CD4-positive, alpha-beta T cell treated with Interleukin-10 for 1 hour (primary cell): ENCODE data around the gene SMARCAL1.

Source experiments
- DNase-seq: peaks from one replicate; pipeline ENCODE4 v3.0.0-alpha.2; 2020

Gene SMARCAL1

DNA sequence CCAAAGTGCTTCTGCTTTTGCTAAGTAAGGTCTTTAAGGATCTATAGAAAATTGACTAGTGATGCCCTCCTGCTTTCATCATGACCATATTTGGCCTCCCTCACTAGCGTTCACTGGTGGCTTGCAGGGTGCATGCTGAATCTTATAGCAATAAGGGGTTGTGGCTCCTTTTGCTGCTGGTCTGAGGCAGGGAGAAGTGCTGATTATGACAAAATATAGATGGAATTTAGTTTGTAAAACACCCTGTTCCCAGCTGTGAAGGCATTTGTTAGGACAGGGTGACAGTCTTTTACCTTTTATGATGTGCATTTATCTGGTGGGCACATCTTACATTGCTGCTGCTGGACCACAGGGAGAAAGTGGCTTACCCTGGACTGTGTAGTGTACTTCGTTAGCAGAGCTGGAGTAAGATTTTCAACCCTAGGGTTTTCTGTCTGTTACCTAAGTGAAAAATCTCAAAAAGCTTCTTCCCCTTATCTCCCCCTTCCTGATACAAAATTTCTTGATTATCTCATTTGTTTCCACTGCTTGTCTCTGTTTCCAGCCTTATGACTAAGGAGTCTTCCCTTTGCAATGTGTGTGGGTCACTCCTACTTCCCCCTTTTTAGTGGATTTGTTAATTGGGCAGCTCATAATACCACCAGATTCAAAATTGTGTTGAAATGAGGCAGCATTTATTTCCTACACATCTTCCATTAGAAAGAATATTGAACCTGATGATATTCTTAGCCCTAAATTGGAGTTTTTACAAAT is 65.2 kb downstream of the SMARCAL1 start:
- DNase-seq: no peak

DNA sequence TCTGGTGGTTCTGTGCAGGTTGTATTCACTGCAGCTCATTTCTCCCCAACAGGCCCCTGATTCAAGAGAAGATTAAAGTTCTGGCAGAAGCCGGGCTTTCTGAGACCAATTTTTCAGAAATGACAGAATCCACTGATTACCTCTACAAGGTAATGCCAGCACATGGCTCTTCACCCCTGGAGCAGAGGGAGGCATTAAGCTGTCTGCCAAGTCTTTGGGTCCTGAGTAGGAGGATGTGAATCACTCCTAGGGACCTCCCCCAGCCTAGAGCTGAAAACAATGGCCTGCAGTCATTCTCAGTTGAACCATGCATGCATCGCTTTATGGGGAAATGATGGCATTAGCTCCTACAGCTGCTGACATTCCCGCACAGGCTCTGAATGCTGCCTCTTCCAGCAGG is 65.9 kb downstream of the SMARCAL1 start:
- no peak for DNase-seq

DNA sequence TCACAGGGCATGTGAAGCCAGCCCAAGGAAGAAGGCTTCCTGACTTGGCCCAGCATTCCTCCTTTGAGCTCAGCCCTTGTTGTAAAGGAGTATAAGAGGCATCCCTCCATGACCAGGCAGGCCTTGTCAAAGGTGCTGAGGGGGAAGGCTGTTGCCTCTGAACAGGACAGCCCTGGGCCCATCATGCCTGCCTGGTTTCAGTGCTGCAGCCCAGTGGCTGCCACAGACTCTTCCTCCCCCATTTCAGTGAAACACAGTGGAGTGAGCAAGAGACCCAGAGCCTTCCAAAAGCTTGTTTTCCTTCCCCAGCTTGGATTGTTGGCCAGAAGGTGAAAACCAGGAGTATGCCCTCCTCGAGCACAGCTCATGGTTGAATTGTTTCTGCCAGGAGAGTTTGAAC is 66.5 kb downstream of the SMARCAL1 start:
- no peak for DNase-seq

DNA sequence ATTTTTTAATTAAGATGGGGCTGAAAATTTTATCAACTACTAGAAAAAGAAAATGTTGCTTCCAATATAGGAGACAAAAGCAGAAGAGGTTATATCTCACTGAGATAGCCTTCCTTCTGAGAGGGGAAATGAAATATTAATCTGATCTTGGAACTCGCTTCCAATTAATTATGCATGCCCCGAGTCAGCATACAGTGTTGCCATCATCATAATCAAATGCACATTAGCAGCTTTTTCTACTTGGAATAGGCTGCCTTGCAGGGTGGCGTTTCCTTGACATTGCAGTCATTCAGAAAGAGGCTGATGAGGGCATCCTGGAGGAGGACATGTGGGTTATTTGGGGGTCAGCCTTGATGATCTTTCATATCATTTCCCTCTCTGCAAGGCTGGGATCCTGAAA is 67.9 kb downstream of the SMARCAL1 start:
- no peak for DNase-seq

DNA sequence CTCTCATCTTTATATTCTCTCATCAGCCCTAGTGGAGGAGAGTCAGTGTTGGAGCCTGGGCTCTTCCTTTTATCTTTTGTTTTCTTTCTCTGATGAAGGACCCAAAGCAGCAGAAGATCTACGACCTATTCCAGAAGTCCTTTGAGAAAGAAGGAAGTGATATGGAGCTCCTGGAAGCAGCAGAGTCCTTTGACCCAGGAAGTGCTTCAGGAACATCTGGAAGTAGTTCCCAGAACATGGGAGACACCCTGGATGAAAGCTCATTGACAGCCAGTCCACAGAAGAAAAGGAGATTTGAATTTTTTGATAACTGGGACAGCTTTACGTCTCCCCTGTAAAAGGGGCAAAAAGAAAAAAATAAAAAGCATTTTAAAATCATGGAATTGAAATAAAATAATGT is 70.4 kb downstream of the SMARCAL1 start:
- no peak for DNase-seq

DNA sequence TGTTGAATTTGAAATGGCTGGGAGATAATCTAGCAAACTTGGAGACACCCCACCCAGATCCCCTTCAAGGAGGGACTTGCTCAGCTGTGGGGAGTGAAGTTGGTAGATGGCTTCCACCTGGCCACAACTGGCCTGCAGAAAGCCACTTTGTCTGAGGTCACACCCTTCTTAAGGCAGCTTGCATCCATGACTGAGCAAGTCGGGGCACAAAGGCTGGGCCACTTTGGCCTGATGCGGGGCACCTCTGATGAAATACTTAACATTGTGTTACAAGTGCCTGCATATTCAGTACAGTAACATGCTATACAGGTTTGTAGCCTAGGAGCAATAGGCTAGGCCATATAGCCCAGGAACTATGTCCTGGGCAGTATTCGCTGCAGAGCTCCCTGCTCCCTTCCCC is 73.0 kb downstream of the SMARCAL1 start:
- DNase-seq: no peak

DNA sequence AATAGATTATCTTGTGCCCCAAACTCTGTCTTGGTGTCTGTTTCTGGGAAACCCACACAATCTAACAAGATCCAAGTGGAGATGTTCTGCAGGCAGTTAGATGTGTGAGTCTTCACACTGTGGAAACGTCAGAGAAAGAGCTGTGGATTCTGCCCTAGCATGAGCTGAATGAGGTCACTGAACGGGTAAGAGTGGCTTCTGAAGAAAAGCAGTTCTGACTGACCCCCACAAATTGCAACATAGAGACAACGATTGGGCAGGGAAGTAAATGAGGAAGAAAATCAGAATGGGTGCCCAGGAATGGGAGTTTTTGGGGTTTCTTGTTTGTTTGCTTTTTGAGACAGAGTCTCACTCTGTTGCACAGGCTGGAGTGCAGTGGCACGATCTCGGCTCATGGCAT is 73.5 kb downstream of the SMARCAL1 start:
- DNase-seq: no peak

DNA sequence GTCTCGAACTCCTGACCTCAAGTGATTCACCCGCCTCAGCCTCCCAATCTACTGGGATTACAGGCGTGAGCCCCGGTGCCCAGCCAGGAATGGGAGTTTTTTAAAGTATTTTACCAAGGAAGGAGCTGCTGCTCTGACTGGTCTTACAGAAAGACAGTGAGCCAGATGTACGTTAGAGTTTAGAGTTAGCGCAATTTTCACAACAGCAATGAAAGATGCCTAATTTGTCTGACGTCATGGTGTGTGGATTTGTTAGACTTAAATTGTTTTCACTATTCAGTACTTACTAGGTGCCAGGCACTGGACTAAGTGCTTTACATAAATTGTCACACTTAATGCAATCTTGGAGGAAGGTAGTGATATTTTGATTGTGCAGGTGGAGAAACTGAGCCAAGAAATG is 74.0 kb downstream of the SMARCAL1 start:
- DNase-seq: no peak

DNA sequence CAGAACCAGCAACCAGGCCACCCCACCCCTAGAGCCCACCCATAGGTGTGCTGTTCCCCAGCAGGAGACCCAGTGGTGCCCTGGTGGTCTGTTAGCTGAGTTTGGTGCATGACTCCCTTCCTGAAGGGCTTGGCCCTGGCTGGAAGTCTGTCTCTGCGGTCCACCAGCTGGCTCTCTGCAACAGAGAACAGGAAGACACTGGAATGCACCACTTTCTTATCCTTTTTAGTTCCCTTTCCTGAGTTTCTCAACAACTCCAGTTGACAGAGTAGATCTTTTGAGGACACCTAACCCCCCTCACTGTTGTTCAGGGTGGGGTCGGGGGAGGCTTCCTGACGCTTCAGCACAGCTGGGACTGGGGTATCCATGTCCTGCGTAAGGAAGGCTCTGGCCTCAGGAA is 74.4 kb downstream of the SMARCAL1 start:
- no peak for DNase-seq

DNA sequence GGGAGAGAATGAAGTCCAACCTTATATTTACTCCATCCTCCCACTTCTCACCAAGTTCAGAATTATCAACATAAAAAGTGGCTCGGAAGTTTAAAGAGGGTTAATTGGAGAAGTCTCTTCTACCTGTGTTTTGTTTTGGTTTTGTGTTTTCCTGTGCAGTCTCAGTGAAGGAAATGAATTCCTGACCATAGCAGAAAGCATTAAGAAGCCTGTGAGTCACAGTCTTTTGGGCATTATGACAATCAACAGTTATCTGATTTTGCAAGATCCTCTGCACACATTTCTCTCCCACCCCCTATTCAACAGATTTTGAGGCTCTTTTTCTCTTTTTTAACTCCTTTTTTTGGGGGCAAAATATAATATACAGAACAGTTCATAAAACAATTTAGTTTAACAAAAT is 77.8 kb downstream of the SMARCAL1 start:
- no peak for DNase-seq

DNA sequence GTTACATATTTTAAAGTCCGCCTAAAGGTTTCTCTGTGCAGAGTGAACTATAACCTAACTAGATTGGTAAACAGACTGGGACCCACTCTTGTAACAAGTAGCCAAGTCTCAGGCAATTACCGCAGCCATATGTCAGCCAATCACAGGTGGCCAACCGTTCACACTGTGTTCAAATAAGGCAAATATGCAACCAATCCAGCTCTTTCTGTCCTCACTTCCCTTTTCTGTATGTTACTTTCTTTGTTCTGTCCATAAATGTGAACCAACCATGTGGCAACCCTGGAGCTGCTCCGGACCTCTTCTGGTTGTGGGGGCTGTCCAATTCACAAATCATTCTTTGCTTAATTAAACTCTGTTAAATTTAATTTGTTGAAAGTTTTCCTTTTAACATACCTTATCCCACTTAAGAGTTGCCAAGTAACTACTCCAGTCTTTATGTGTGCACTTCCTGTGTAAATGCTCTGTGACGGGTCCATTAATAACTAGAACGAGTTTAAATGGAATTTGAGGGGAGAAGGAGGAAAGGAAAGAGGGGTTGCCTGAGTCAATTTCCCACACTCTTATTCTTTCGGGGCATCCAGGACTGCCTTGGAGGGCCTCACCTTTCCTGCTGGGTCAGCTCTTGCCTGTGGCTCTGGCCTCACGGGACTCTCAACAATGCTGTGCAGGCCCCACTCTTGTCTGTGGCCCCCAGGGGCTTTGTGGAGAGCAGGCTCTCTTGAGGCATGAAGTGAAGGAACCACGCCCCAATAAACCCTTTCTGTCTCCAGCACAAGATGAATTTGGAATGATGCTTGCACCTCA is 79.7 kb downstream of the SMARCAL1 start:
- no peak for DNase-seq

DNA sequence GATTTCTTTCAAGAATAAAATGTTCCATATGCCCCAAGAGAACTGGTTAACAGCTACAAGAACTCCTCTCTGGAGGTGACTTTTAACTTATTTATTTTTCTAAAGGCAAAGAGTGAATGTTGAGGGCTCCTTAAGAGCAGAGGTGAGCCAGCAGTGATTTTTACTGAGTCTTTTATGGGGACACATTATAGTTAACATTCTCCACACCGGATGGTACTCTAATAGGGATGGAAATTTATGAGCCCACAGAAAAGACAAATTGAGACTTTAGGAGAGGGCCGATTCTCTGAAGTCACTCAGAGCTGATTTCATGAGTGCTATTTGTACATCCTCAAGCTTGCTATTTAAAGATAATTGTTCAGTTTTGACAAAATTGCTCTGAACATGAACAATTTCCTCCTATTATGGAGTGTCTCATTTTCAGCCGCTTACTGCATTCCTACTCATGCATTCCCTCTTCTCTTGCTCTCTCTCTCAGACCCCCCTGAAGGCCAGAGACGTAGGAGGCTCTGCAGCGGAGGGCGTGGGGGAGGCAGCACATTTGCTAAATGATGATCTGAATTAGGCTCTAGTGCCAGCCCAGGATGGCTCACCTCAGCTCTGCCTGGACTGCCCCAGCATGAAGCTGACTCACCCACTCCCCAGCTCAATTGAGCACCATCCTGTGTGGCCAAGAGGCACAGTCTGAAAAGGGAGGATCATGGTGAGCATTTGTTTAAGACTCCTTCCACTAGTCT is 80.5 kb downstream of the SMARCAL1 start:
- DNase-seq: no peak

DNA sequence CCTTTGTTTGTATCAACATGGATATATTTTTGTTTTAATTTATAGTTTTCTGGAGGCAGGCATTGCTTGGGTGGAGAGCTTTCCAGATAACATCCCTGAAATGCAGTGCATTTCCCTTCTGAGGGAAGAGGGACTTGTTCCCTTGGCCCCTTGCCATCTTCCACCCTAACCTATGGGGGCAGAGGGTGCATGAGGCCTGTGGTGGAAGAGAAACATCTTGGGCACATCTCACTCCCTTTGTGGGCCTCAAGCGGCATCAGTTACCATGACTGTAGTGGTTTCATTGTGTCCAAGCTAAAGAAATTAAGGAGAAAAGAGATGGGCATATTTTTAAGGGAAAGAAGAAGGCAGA is 81.0 kb downstream of the SMARCAL1 start:
- no peak for DNase-seq

DNA sequence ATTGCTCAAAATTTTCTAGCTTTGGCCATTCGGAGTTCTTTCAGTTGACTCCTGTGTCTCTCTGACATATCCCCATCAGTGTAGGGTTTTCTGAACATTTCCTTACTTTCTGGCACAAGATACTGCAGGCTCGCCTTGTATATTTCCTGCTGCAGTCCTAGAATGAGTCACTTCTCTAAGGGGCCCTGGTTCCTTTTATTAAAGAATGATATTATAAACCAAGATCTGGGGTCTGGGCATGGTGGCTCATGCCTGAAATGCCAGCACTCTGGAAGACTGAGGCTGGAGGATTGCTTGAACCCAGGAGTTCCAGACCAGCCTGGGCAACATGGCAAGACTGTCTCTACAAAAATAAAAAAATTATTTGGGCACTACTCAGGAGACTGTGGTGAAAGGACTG is 83.4 kb downstream of the SMARCAL1 start:
- no peak for DNase-seq

DNA sequence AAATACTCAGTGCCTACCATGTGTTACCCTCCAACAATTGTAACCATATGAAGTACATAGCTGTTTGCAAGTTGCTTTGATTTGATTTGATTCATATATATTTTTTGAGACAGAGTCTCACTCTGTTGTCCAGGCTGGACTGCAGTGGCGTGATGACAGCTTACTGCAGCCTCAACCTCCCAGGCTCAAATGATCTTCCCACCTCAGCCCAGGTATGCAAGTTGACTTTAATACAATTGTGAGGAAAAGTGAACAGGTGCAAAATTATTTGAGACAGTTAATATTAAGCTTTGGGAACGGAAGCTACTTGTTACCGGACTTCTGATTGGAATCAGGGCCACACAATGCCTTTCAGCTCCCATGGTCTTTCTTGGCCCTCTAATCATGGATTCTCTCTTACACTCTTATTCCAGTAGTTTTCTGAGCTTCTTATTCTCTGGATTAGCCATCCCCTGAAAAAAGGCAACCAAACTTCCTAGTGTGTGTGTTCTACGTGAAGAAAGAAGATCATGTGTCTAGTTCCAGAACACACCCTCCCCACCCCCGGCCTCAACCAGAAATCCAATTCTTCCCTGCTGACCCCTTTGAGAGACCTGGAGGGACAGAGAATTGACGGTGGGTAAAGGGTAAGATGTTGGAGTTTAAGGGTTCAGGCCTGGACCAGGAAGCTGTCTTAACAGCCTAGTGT is 85.2 kb downstream of the SMARCAL1 start:
- no peak for DNase-seq

DNA sequence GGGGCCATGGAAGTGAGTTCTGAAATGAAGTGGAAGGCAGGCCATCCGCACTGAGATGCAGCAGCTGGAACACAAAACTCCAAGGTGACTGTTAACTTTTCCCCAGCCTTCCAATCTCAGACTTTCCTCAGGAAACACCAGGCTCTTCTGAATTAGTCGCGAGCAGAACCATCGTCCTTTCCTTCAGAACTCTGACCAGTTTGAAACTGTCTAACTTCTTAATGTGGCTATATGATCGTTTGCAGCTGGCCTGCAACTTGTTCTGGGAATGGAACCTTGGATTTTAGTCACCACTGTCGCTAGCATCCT is 85.7 kb downstream of the SMARCAL1 start:
- no peak for DNase-seq

DNA sequence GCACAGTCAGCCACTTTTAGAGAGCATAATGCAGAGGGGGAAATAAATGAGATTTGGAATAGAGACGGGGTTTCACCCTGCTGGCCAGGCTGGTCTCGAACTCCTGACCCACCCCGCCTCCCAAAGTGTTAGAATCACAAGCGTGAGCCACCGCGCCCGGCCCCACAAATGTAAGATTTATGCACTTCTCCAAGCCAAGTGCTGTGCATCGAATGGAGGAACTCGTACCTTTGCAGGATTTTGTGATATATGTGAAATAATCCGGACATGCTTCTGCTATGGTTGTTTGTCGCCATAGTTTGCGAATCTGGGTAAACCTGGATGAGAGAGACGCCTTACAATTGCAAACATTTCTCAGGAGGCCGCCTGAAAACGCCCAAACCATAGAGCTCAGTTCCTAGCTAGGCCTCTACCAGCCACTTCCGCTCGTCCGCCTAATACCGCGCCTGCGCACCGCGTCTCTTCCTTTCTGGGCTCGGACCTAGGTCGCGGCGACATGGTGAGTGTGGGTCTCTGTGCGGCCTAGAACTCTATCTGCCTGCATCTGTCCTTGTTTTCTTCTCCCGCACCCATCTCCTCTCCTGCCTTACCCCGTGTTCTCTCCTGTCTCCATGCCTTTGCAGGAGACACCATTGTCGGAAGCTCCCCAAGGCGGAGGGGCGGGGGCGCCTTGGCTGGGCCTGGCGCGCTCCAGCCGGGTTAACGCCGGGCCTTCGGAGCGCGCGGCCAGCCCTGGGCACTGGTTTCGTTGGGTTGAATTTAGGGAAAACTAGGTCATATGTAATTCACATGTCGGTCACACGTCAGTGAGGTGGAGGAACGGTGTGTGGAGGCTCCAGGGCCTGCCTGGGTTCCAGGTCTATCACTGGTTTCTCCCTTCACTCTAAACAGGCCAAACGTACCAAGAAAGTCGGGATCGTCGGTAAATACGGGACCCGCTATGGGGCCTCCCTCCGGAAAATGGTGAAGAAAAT is 86.4 kb downstream of the SMARCAL1 start, which contains the start of gene RPL37A:
Gene RPL37A, plus strand, starts transcription at position 466 of the 974 bp plus-strand sequence. Its CDS starts 31 bp downstream, at position 497.
- DNase-seq: peak; percentile 93

DNA sequence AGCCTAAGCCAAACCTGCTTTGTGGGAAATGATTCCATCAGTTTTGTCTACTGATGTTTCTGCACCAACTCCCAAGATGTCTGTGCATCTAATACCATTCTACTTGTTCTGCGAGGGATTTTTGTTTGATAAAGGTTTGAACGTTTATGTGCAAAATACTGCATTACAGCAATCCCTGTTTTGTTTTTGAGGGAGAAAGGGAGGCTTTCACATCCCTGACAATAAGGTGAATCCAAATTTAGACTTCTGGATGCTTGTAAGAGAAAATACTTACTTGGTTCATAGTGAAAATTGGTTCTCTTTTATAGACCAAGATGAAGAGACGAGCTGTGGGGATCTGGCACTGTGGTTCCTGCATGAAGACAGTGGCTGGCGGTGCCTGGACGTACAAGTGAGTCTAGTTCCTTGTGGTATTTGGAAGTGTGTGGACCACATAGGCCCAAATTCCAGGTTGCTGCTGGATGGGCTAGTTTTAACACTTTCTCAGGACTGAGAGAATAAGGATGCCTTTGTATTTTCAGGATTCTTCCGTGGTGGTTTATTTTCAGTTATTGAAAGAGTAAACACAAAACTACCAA is 87.4 kb downstream of the SMARCAL1 start:
- DNase-seq: no peak

DNA sequence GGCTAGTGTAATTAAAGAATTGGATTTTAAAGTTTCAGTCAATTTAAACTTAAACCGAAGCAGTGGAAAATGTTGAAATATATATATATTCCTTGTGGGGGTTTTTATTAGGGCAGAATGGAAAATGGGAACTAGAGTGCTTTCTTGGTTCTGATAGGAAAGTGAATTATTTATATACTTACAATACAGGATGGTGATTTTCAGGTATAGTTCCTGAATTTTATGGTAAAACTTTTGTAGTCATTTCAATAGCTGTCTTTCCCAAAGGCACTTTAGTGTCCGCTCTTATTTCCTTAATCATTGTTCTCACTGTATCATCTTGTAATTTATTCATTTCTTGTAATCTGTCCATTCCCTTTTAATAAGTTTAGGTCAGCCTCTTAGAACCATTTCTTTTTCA is 88.3 kb downstream of the SMARCAL1 start:
- DNase-seq: no peak

DNA sequence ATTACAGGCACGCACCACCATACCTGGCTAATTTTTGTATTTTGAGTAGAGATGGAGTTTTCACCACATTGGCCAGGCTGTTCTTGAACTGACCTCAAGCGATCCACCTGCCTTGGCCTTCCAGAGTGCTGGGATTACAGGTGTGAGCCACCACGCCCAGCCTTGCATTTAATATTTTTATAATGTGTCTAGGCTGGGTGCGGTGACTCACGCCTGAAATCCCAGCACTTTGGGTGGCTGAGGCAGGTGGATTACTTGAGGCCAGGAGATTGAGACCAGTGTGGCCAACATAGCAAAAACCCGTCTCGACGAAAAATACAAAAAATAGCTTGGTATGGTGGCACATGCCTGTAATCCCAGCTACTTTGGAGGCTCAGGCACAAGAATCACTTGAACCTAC is 89.6 kb downstream of the SMARCAL1 start:
- DNase-seq: no peak

DNA sequence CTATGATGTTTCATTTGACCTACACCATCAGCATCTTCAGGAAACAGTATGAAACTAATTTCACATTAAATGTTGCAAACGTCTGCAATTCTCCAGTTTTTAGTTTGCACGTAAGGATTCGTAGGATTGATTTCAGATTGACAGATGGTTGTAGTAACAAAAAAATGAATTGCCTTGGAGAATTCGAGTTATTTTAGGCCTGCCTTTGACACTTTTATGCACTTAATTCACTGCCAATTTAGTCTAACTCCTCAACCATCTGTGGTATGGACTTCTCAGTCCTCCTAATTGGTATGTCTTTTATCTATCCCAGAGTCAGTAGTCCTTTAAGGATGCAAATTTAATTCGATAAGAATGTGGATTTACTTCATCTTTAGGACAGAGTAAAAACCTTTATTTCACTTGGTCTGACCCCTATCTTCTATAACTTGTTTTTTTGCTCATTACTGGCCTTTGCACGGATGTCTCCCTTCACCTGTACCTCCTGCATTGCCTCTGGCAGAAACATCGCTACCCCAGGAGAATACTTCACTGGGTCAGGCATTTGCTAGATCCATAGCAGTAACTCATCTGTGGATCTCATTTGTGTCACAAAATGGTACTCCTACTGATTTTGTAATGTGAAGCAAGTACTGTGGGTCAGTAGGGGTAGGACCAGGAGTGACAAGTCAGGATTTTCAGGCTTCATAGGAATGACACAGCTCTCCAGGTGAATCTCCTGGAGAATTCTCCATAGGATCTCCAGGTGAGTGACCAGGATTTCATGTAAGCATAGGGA is 90.3 kb downstream of the SMARCAL1 start:
- no peak for DNase-seq
